CD4-positive, alpha-beta T cell treated with Interferon alpha-2 for 1 hour (primary cell): Measurements from ENCODE around the gene GNAI2.
A peak's percentile ranks its signal among the peaks of the same experiment; 100 is the strongest.

Experiments used
- DNase-seq, 2 donors: peaks; one replicate each; pipeline ENCODE4 v3.0.0-alpha.2; 2020 to 2022

GNAI2 gene

DNA sequence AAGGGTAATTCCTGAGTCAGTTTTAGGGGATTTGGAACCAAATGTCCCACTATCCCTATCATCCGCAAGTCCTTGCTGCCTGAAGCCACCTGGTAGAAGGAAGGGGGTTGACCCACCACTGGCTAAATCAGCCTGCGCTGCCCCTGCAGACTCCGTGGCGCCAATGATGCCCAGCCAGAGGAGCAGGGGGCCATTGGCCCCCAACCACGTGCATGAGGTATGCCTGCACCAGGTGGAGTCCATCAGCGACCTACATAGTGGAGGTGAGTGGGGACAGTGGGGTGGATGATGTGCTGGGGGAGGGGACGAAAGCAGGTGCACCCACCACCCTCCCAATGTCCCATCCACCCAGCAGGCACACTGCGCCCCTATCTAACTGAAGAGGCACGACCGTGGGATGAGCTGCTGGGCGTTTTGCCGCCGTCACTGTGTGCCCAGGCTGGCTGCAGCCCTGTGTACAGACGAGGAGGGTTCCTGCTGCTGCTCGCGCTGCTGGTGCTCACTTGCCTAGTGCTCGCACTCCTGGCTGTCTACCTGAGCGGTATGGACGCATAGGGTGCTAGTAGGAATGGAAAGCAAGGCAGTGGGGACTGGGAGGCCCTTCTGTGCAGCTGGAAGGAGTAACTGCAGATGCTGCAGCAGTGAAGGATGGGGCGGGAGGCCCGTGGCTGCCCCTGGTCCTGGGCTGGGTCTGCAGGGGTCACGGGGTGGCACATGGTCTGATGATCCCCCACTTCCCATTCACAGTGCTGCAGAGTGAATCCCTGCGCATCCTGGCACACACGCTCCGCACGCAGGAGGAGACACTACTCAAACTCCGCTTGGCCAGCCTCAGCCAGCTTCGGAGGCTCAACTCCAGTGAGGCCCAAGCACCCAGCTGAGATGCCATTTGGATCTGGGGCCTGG is 50.6 kb downstream of the GNAI2 start:
- no peak for DNase-seq

DNA sequence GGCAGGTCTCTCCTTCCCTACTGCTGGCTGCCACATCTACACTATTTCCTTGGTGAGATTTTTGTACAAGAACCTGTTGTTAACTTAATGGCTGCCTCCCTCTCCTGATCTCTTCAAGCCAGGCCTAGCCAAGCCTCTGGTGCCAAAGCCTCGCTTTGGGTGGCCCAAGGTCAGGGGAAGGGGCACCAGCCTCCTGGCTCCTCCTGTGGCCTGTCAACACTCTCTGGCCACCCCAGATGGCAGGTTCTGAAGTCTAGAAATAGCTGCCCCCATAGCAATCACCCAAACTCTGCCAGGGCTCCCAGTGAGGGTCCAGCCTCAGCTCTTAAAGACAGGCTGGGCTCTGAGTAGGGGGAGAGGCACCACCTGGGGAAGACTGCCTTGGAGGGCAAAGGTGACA is 51.3 kb downstream of the GNAI2 start:
- DNase-seq: no peak

DNA sequence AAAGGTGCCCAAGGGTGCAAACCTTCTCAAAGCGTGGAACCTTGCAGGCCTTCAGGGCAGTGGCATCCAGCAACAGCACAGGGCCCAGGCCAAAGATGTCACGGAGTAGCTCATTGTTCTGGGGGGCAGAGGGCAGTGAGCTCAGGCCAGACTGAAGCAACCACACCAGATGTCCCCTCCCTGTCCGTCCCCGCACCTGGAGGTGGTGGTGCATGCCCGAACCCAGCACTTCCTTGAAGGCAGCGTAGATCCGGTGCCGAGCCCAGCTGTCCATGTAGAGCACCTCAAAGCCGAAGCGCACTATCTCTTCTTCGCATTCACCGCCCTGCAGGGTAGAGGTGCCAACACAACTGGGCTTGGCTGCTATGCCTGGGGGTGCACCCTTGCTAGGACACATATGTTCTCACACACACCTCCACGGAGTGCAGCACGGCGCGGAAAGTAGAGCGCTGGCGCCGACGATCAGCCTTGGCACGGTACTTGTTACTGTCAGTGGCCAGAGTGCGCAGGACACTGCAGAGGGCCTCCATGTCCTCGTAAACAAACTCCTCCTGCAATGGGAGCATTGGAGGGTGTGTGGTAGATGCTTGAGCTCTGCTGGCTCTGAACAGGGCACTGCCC is 52.5 kb downstream of the GNAI2 start:
- DNase-seq: no peak

DNA sequence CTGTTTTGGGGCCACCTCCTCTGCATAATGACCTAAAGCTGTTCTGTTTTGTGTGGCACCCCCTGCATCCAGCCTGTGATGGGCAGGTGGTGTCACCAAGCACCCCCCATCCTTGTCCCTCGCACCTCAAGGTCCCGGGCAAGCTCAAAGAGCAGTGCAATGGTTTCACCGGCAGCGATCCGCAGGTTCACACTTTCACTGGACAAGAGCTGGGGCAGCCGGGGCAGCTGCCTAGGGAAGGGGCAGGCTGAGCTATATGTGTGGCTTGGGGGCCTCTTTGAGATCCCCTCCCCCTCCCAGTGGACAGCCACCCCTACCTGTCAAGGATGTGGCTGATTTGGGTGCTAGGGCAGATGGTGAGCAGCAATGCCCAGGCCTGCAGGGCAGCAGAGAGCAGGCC is 53.1 kb downstream of the GNAI2 start:
- DNase-seq: no peak

DNA sequence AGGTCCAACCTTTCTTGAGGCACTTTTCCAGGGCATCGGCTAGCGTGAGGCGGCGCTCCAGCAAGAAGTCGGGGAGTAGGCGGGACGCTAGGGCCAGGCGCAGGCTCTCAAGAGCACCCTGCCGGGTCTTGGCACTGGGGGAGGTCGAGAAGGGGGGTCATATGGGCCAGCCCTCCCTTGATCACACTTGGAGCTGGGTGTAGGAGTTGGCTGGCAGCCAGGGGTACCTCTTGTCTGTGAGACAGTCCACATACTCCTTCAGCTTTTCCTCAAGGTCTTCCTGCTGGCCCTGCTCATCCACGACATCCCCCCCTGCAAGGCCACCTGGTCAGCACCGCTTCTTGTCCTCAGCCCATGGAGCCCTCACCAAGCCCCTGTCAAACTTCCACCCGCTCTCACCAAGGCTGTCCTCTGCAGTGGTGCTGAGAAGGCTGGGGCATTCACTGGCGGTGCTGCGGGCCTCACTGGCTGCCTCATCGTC is 54.2 kb downstream of the GNAI2 start:
- DNase-seq: no peak

DNA sequence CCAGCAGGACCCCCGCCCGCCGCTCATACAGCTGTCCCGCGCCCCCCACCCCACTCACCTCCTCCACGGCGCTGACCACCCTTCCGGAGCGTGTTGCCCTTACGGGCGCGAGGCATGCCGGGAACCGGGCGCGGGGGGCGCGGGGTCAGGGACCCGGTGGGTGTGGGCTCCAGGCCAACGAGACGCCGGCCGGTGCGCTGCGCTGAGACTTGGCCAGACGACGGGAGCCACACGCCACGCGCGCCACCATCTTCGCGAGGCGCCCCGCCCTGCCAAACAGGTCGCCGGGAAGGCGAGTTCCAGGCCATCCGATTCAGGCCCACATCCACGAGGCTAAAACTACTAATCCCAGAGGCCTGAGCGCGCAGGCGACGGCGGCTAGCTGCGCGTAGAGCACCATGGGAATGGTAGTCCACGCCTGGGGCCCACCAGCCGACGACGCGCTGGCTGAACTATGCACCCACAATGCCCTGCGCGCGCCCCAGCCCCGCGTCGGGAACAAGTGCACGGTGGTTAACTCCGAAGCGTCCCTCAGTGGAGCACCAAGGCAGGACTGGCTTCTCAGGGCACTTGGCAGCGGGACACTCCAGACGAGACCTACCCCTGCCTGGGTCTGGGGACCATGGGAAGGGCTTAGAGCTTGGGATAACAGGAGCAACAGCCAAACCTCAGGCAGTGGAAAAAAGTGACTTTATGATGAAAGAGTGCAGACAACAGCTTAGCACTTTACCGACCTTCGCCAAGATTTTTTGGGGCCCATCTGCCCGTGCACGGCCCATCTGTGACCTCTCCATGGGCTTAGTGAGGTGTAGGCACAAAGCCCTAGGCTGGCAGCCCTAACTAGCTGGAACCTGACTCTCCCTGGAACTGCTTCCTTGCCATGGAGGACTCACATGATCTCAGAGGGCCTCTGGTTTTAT is 56.4 kb downstream of the GNAI2 start, which contains the start of gene IFRD2:
Gene IFRD2 (minus strand): TSS at position 271 of the 920 bp plus-strand sequence. CDS start 155 bp downstream, at position 116.
- DNase-seq: peak; percentile 96 to 97

DNA sequence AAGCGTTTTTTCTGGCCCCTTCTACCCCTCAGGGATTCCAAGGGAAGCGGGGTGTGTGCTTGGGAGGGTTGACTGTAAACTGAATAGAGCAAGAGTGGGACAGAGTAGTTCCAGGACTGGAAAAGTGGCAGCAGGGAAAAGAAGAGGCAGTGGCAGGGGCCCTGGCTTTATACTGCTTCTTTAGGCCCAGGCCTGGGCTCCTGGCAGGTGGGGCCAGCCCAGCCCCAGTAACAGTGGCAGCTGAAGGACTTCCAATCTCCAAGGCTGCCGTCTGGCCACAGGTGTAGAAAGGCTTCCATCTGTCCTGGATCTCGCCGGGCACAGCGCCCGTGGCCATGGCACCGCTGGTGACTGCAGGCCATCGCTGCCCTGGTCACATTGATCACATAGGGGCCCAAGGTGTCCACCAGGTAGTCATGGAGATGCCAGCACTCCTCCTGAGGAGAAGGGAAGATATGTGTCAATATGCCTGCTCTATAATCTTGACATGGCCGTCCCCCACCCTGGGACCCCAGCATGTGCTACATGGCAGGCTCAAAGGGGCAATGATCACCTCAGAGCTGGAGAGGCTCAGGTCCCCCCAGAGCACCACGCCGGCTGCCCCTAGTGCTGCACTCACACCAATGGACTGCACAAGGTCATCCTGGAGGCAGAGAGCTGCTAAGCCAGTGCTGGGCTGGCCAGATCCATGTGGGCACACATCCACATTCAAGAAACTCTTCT is 57.2 kb downstream of the GNAI2 start:
- DNase-seq: no peak

DNA sequence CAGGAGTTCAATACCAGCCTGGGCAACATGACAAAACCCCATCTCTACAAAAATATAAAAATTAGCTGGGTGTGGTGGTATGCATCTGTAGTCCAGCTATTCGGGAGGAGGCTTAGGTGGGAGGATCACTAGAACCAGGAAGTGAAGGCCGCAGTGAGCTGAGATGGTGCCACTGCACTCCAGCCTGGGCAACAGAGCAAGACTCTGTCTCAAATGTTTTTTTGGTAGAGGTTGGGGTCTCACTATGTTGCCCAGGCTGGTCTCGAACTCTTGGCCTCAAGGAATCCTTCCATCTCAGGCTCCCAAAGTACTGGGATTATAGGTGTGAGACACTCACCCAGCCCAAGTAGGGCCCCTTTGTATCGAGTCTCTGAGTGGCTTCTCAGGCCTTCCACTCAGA is 58.1 kb downstream of the GNAI2 start:
- DNase-seq: no peak

DNA sequence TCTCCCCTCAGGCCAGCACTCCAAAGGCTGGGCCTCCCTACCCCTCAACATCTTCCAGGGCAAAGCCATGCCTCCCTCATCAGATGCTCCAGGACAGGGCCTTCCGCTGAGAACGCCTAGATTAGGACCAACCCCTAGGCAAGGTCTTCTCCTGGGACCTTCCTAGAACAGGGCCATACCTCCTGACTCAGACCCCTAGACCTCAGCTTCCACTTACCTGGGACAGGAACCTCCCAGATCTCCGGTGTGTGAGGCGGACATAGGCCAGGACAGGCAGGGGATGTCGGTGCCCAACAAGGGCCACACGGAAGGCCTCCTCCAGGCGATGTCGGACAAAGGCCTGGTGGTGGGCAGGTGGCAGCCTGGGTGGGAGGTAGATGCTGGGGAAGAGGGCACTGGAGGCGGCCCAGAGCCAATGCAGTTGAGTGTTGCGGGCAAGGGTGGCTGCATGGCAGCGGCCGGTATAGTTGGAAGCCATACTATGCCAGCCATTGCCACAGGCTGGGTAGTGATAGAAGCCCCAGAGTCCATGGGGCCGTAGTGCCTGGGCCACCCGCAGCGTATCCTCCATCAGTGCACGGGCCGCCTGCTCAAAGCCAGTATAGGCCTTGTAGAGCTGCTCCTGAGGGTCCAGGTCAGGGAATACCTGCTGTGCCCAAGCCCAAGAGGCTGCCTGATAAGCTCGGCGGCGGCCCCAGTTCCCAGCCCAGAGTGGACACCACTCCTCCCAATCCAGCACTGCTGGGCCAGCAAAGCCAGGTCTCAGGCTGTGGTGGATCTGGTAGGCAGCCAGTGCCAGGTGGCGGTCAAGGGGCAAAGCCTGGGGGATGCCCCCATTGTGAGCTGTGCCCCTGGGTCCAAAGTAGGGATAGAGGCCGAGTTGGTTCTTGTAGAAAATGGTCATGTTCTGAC is 58.7 kb downstream of the GNAI2 start:
- no peak for DNase-seq

DNA sequence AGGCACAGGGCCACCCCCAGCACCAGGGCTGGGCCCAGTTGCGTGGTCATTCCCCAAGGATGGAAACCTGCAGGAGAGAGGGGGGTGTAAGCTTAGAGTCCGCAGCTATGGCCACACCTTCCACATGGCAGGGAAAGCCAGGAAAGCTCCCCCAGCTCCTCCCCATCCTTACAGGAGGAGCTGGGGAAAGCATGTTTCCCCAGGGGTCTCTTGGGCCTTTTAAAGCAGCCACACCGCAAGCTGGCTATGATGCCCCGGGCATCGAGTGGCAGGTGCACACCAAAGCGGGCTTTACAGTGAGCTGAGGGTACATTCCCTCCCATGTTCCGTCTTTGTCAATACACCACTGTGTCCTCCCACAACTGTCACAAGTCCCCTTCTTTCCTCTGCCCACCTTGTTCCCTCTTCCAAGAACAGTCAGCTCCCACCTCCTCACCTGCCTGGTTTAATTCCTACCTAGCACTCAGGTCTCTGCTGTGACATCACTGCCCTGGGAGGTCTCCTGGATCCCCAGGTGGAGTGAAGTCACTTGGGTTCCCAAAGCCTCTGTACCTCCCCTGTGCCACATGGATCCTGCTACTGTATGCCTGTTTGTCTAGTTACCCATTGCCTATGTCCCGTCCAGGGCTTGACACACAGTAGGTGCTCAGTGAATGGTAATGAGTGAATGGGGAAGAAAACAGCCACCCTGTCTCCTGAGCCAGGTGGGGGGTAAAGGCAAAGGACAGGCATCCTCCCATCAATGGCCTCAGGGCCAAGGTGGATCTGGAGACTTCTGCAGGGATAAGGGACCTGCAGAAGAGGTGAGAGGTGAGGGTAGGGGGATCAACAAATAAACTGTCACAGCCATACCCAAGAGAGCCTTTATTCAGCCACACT is 59.8 kb downstream of the GNAI2 start:
- no peak for DNase-seq

DNA sequence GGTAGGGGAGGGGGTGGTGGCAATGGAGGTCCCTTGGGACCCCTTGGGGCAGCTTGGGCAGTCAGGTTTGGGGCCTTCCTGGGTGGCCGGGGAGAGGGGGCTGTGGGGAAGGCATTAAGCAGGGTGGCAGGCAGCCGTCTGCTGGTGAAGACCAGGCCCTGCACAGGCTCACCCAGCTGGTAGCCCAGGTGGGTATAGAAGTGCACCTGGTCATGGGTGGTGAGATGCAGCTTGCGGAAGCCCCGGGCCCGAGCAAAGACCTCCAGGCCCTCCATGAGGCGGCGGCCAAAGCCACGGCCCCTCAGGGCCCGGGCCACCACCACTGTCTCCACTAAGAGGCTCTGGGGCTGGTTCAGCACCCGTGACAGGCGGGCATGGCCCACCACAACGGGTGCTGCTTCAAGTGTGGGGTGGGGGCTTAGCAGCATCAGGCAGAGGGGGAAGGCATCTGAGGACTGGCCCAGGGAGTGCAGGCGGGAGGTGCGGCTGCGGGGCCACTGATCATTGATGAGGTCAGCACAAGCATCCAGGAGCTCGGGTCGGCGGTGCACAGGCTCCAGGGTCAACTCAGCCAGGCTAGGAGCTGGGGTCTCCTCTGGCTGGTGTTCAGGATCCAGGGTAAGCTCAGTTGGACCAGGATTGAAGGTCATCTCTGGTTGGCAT is 60.8 kb downstream of the GNAI2 start:
- DNase-seq: no peak

DNA sequence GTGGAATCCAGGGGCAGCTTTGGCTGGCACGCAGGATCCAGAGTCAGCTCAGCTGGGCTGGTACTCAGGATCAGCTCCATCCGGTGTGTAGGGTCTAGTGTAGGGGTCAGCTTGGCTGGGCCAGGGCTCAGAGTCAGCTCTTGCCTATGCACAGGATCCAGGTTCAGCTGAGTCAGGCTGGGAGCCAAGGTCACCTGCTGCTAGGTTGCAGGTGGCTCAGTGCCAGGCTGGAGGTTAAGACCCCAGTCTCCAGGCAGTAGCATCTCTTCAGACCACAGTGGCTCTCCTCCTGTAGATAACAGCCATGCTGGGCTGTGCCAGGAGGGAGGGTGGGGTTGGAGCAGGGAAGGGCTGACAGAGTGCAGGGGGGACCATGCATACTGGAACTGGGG is 61.4 kb downstream of the GNAI2 start:
- DNase-seq: no peak

DNA sequence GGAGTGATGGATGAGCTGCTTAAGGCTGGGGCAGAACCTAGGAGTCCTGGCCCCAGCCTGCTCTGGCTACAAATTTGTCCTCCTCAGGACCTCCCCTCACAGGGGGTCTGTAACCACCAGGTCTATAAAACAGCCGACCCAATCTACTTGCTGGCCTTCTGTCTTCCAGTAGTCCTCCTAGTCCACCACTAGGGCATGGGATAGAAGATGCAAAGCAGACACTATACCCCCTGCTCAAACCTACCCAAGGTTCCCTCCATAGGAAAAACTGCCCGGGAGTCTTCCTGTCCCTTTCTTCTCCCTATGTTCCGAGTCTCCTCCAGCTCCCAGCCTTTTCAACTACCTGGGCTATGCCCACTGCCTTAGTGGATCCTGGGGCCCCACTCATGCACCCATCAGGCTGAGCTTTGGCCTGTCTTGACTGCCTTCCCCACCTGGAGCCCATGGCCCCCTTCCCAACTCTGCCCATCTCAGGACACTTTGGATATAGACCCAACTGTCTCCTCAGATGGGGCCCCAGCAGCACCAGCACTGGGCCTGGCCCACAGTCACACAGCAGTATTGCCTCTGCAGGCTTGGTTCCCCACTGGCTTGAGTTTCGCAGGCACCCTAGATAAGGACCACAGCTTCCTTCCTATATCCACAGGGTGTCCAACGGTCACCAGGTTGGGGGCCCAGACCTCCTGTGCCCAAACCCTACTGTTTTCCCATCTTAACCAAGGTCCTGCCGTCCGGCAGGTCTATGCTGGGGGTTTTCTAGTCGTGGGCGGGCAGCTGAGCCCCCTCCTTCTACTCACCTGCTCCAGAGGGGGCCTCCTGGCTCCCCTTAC is 62.1 kb downstream of the GNAI2 start:
- peak in 1 of 2 donors; percentile 28 for DNase-seq

DNA sequence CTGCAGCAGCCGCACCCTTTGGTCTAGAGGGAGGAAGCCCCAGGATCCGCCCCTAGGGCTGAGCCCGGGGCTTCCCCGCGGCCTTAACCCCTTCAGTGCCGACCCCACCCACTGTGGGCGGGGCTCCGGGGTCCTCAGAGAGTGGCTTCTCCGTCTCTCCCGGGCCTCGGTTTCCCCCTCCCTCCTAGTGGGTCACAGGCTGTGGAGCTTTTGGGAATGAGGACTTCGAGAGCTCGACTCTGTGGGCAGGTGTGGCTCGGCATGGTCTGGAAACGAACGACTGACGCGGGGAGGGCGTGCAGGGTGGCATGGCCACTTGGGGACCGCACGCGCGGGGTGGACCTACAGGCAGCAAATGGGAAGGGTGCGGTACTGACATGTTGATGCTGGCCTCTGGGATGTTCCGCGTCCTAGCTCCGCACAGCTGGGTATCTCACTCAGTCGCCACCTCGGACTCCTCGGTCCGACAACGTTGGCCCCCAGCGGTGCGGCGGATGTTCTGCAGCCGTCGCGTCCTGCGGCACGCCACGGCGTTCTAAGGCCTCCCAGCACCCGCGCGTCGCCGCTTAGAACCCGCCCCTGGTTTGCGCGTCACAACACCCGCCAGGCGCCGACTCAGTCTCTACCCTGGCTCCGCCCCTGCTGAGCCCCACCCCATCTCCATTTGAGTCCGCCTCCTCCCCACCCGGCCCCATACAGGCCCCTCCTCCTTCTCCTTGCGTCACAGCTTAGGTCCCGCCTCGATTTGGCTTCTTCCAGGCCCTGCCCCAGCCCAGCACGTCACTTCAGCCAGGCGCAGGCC is 63.0 kb downstream of the GNAI2 start, which contains the start of the genes HYAL3 and NAA80:
Gene HYAL3 (minus strand): TSS at position 570 of the 802 bp plus-strand sequence. CDS start 3,803 bp downstream, outside the sequence.
Gene NAA80 (minus strand): TSS at position 570 of the 802 bp plus-strand sequence. CDS start 1,942 bp downstream, outside the sequence.
- DNase-seq: peak; percentile 99 to 100

DNA sequence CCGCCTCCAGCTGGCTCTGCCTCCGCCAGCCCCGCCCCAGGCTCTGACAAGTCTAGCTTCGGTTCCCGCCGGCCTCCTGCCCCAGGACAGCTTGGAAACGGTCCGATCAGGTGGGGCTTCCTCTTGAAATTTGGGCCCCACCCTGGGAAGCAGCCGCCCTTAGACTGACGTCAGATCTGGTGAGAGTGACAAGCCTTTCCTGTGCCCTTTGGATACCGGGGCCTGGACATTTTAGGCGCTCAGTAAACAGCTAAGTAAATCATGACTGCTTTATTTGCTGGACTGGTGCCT is 63.6 kb downstream of the GNAI2 start:
- DNase-seq: no peak

DNA sequence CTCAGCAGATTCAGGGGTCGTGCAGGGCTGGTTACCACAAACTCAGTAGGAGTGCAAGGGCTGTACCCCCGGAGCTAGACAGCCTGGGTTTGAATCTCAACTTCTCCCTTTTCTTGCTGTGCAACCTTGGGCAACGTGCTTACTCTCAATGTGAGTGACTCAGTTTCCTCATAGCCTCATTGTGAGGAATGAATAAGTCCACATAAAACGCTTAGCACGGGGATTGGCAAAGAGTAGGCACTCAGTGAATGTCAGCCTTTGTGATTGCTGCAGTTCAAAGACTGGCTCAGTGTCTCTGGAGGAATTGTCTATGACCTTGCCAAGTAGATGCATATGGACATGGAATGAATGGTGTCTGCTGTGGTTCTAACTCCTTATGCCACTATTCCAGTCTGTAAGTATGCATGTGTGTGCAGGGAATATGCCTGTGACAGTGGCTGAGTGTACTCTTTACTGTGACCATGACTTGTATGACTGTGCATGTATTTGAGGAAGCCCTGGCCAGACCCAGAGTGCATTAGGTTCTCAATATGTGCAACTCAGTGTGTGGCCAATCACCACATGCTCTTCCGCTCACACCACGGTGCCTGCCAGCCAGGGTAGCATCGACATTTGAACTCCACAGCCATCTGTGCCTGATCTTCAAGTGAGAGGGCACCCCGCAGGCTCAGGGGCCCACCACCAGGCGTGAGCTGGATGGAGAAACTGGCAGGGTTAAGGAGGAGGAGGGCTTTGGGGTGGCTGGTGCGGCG is 64.1 kb downstream of the GNAI2 start:
- DNase-seq: peak; percentile 34 to 61
